Measurements from ENCODE around the gene ADAT3. TPM values are rescaled to one million over a fixed set of nuclear protein-coding genes. Genes with fewer than 3 reads are reported as not detected.

Gene ADAT3
- total RNA-seq, 1 donor from 2014 or later, result 18.4 TPM

- DNase-seq (ENCODE audit: low spot score in 2 of 2), result no peak
- TF ChIP-seq CTCF (IDR thresholded peaks at IDR 0.05), result no peak
- no peak overlapping the region for H3K4me3 ChIP-seq
- H3K27ac ChIP-seq, result no peak overlapping the region
- no peaks in the 10 kb centered on the region for H3K9me3 ChIP-seq
- no peaks in the 10 kb centered on the region for H3K27me3 ChIP-seq
- intact Hi-C loops (cut with DNase I), result no loop called here
- peaks cover 0 to 14% of the 10 kb centered on the region in 2 donors for H3K36me3 ChIP-seq
- H3K4me1 ChIP-seq, result no peaks in the 10 kb centered on the region
Observed at GRCh38 chr19:1955171-1956121, 50.2 kb downstream of the ADAT3 start.

GRCh38 chr19:1956122-1956494, 50.9 kb downstream of the ADAT3 start:
- H3K27ac ChIP-seq, result no peak overlapping the region
- H3K4me1 ChIP-seq, result no peaks in the 10 kb centered on the region
- intact Hi-C loops (cut with DNase I), result no loop called here
- H3K27me3 ChIP-seq, result no peaks in the 10 kb centered on the region
- H3K36me3 ChIP-seq, result peaks cover 0 to 14% of the 10 kb centered on the region in 2 donors
- TF ChIP-seq CTCF (IDR thresholded peaks at IDR 0.05), result no peak
- DNase-seq (ENCODE audit: low spot score in 2 of 2), result no peak
- no peak overlapping the region for H3K4me3 ChIP-seq
- H3K9me3 ChIP-seq, result no peaks in the 10 kb centered on the region

GRCh38 chr19:1956868-1957492, 51.8 kb downstream of the ADAT3 start:
- H3K27me3 ChIP-seq, result no peaks in the 10 kb centered on the region
- no peaks in the 10 kb centered on the region for H3K4me1 ChIP-seq
- no peaks in the 10 kb centered on the region for H3K9me3 ChIP-seq
- peaks cover 0 to 12% of the 10 kb centered on the region in 2 donors for H3K36me3 ChIP-seq
- DNase-seq (ENCODE audit: low spot score in 2 of 2), result no peak
- TF ChIP-seq CTCF (IDR thresholded peaks at IDR 0.05), result no peak
- intact Hi-C loops (cut with DNase I), result no loop called here
- H3K27ac ChIP-seq, result no peak overlapping the region
- no peak overlapping the region for H3K4me3 ChIP-seq

- no peak for DNase-seq (ENCODE audit: low spot score in 2 of 2)
- Histone ChIP-seq H3K27me3 (no peaks in the 10 kb centered on the region), H3K4me3 (no peak overlapping the region), H3K9me3 (no peaks in the 10 kb centered on the region), H3K36me3 (peaks cover 0 to 6% of the 10 kb centered on the region in 2 donors), H3K27ac (no peak overlapping the region), H3K4me1 (no peaks in the 10 kb centered on the region)
- intact Hi-C loops (cut with DNase I), result no loop called here
- no peak for TF ChIP-seq CTCF (IDR thresholded peaks at IDR 0.05)
Observed at GRCh38 chr19:1957562-1958248, 52.5 kb downstream of the ADAT3 start.

- H3K4me1 ChIP-seq, result no peaks in the 10 kb centered on the region
- H3K36me3 ChIP-seq, result no peaks in the 10 kb centered on the region
- no peak overlapping the region for H3K4me3 ChIP-seq
- no peak for DNase-seq (ENCODE audit: low spot score in 2 of 2)
- no peaks in the 10 kb centered on the region for H3K9me3 ChIP-seq
- H3K27ac ChIP-seq, result no peak overlapping the region
- H3K27me3 ChIP-seq, result no peaks in the 10 kb centered on the region
- TF ChIP-seq CTCF (IDR thresholded peaks at IDR 0.05), result no peak
- intact Hi-C loops (cut with DNase I), result no loop called here
Observed at GRCh38 chr19:1959928-1960589, 54.9 kb downstream of the ADAT3 start.

Data from ascending aorta (tissue), 2 donors.